NB4 (cell line): ENCODE data around the gene MAP9.

Source experiments
- DNase-seq: peaks from one replicate; pipeline ENCODE4 v3.0.0; 2010; ENCODE audit warnings: low read depth
- H3K4me3 ChIP-seq: one replicate; pipeline ENCODE4 v1.5.1; 2011; ENCODE audit warnings: mild to moderate bottlenecking, low read depth, low read length, moderate library complexity
- CTCF ChIP-seq: IDR thresholded peaks from one replicate; pipeline ENCODE4 v1.5.1; 2012; ENCODE audit warnings: low read depth, low read length
- MAX ChIP-seq: IDR thresholded peaks from 2 replicates; pipeline ENCODE4 v1.6.1; 2011; ENCODE audit warnings: low read depth, low read length
- MYC ChIP-seq: IDR thresholded peaks from 2 replicates; pipeline ENCODE4 v1.6.1; 2011; ENCODE audit warnings: low read depth, low read length
- POLR2A ChIP-seq: IDR thresholded peaks from 2 replicates; pipeline ENCODE4 v1.6.1; 2011; ENCODE audit warnings: mild to moderate bottlenecking; ENCODE audit not compliant: insufficient read length; ENCODE audit errors: extremely low read depth

MAP9 gene

GRCh38 chr4:155411546-155411945, 34.8 kb upstream of the MAP9 start:
- TF ChIP-seq MYC = no peak
- TF ChIP-seq POLR2A = no peak
- TF ChIP-seq MAX = no peak
- no peak for TF ChIP-seq CTCF
- DNase-seq = no peak
- no peak overlapping the region for H3K4me3 ChIP-seq

GRCh38 chr4:155408796-155409195, 32.0 kb upstream of the MAP9 start:
- no peak overlapping the region for H3K4me3 ChIP-seq
- no peak for DNase-seq
- TF ChIP-seq MYC (no peak), MAX (no peak), POLR2A (no peak), CTCF (no peak)

- no peak overlapping the region for H3K4me3 ChIP-seq
- TF ChIP-seq MYC (no peak), POLR2A (no peak), MAX (no peak), CTCF (no peak)
- DNase-seq = no peak
Observed at GRCh38 chr4:155407480-155407879, 30.7 kb upstream of the MAP9 start.

GRCh38 chr4:155405059-155405458, 28.3 kb upstream of the MAP9 start:
- no peak for DNase-seq
- H3K4me3 ChIP-seq = no peak overlapping the region
- TF ChIP-seq CTCF (no peak), MAX (no peak), POLR2A (no peak), MYC (no peak)

- TF ChIP-seq POLR2A (no peak), MYC (no peak), CTCF (no peak), MAX (no peak)
- no peak overlapping the region for H3K4me3 ChIP-seq
- peak; percentile 3 for DNase-seq
Observed at GRCh38 chr4:155403886-155404285, 27.1 kb upstream of the MAP9 start.

- no peak for DNase-seq
- TF ChIP-seq CTCF (no peak), POLR2A (no peak), MAX (no peak), MYC (no peak)
- H3K4me3 ChIP-seq = no peak overlapping the region
Observed at GRCh38 chr4:155402941-155403340, 26.2 kb upstream of the MAP9 start.
